GM12874 (cell line): Measurements from ENCODE around the gene SPACA5.

ENCODE experiments used
- CTCF ChIP-seq: IDR thresholded peaks from 2 replicates; pipeline ENCODE4 v1.5.1; 2011; ENCODE audit warnings: low read depth, mild to moderate bottlenecking, control low read depth, low read length, moderate library complexity; ENCODE audit not compliant: insufficient read depth

The SPACA5 gene

GRCh38 chrX:48022100-48022499 lies 15.3 kb downstream of the SPACA5 start:
- TF ChIP-seq CTCF, result no peak

DNA sequence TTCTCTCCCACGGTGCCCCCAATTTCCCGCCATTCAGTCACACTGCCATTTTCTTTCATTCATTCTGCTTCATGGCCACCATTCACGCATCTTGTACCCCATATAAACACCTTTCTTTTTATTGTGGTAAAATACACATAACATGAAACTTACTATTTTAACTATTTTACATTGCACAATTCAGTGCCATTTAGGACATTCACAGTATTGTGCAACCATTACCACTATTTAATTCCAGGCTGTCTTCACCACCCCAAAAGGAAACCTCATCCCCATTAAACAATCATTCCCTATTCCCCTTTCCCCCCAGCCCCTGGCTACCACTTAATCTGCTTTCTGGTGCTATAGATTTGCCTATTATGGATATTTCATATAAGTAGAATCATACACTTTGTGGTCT lies 15.9 kb downstream of the SPACA5 start:
- TF ChIP-seq CTCF, result no peak

DNA sequence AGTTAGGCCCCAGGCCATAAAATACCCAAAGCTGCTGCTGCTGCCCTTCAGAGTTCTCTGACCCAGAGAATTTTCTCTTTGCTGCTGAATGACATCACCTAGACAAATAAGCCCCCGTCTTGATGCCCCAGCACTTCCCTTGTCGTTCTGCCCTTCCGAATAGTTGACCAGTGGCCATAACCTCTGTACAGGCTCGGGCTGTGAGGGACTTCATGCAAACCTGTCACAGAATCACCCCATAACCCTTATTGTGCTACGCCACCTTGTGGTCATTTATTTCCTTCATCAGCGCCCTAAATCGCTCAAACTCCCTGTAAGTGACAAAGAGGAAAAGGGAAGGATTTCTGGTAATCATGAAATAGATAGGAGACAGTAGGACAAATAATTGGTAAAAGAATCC lies 18.8 kb downstream of the SPACA5 start:
- peak; percentile 33; the same call in 1 of the 2 replicates for TF ChIP-seq CTCF

DNA sequence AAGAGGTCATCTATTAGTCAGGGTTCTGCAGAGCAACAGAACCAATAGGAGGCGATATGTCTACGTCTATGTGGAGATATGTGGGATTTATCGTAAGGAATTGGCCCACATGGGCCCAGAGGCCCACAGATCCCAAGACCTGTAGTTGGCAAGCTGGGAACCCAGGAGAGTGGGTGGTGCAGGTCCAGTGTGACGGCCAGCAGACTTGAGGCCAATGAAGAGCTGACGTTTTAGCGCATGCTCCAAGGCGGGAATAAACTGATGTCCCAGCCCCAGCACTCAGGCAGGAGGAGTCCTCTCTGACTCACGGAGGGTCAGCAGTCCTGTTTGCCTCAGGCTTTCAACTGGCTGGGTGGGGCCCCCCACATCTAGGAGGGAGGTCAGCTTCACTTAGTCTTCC lies 21.3 kb downstream of the SPACA5 start:
- no peak for TF ChIP-seq CTCF

- TF ChIP-seq CTCF, result no peak
These were observed 23.4 kb downstream of the SPACA5 start for GRCh38 chrX:48030237-48030636.

DNA sequence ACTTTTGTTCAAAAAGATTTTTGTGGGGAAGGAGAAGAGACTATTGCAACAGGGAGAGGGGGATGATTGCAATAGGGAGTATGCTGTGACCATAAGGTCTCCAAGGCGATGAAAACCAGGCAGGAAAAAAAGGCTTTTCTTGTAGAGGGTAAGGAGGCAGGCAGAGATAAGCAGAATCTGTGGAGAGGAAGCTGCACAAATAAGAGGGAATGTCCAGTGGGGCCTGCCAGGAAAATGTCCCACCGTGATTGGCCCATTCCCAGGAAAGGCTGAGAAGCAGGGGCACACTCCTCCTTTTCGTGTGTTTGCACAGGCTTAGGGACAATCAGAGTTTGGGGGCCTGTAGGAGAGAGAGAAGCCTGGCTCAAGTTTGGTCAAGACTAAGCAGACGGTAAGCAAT lies 29.1 kb downstream of the SPACA5 start:
- no peak for TF ChIP-seq CTCF

DNA sequence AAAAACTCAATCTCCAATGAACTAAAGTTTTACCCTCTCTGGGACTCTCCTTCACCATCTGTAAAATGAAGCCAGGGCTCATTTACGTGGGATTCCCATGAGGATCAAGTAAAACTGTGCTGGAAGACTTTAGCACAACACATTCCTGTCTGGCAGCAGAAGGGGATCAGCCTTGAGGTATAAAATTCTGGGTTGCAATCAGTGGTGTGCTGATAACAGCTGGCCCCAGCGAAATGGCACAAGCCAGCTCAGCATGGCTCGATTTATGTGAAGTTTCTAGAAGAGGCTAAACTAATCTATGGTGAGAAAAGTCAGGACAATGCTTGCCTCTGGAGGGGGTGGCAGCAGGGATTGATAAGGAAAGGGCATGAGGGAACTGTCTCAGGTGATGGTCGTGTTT lies 36.3 kb downstream of the SPACA5 start:
- no peak for TF ChIP-seq CTCF
